Measurements from ENCODE around the gene LMO7. TPM values are rescaled to one million over a fixed set of nuclear protein-coding genes. Genes with fewer than 3 reads are reported as not detected.
A peak's percentile ranks its signal among the peaks of the same experiment; 100 is the strongest.

LMO7 gene
- total and polyA plus RNA-seq, 2 of the 13 experiments (the other 11 are each of a cell fraction or from before 2014, with no cell fraction given): 34.0 to 121 TPM

DNA sequence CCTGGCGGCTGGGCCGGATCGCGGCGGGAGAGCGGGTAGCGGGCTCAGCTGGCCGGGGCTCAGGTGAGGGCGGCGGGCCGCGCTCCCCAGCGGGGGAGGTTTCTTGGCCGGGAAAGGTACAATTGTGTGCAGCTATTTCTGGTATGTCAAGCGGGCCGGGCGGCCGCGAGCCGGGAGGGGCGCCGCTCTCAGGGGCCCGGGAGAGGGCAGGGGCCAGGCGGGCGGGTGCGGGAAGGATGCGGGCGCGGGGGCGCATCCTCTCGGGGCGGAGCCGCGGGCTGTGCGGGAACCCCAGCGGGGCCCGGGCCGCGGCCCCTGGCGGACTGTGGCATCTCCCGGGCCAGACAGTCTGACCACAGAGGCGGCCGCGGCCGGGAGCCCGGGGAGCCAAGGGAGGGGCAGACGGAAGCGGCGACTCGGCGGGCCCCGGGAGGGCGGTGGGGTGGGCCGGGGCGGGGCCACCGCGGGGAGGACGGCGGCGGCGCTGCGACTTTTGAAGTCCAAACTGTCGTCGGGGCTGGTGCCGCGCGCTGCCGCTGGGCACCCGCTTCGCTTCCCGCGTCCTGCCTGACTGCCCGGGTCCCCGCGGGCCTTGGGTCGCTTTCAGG lies at the start of gene LMO7 (continued):
- TF ChIP-seq, protein P1, sequence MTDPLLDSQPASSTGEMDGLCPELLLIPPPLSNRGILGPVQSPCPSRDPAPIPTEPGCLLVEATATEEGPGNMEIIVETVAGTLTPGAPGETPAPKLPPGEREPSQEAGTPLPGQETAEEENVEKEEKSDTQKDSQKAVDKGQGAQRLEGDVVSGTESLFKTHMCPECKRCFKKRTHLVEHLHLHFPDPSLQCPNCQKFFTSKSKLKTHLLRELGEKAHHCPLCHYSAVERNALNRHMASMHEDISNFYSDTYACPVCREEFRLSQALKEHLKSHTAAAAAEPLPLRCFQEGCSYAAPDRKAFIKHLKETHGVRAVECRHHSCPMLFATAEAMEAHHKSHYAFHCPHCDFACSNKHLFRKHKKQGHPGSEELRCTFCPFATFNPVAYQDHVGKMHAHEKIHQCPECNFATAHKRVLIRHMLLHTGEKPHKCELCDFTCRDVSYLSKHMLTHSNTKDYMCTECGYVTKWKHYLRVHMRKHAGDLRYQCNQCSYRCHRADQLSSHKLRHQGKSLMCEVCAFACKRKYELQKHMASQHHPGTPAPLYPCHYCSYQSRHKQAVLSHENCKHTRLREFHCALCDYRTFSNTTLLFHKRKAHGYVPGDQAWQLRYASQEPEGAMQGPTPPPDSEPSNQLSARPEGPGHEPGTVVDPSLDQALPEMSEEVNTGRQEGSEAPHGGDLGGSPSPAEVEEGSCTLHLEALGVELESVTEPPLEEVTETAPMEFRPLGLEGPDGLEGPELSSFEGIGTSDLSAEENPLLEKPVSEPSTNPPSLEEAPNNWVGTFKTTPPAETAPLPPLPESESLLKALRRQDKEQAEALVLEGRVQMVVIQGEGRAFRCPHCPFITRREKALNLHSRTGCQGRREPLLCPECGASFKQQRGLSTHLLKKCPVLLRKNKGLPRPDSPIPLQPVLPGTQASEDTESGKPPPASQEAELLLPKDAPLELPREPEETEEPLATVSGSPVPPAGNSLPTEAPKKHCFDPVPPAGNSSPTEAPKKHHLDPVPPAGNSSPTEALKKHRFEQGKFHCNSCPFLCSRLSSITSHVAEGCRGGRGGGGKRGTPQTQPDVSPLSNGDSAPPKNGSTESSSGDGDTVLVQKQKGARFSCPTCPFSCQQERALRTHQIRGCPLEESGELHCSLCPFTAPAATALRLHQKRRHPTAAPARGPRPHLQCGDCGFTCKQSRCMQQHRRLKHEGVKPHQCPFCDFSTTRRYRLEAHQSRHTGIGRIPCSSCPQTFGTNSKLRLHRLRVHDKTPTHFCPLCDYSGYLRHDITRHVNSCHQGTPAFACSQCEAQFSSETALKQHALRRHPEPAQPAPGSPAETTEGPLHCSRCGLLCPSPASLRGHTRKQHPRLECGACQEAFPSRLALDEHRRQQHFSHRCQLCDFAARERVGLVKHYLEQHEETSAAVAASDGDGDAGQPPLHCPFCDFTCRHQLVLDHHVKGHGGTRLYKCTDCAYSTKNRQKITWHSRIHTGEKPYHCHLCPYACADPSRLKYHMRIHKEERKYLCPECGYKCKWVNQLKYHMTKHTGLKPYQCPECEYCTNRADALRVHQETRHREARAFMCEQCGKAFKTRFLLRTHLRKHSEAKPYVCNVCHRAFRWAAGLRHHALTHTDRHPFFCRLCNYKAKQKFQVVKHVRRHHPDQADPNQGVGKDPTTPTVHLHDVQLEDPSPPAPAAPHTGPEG (CRISPR knock-in tag; IDR thresholded peaks at IDR 0.05): peak; percentile 61
- 0 out of 2 replicates have a peak, but pooled peaks have one; percentile 11 for TF ChIP-seq PAX8 (CRISPR knock-in tag; IDR thresholded peaks at IDR 0.05; ENCODE audit: borderline replicate concordance)
- TF ChIP-seq ATM (IDR thresholded peaks at IDR 0.05; ENCODE audit: borderline replicate concordance): no peak
- no peak for TF ChIP-seq PAF1 (CRISPR knock-in tag; IDR thresholded peaks at IDR 0.05)
- TF ChIP-seq KLF15 (CRISPR knock-in tag; IDR thresholded peaks at IDR 0.05; ENCODE audit: borderline replicate concordance): 0 out of 2 replicates have a peak, but pooled peaks have one; percentile 23
- no peak for TF ChIP-seq ZNF761 (CRISPR knock-in tag; conservative IDR thresholded peaks at IDR 0.05)
- peak; percentile 7; the same call in 1 of the 2 replicates for TF ChIP-seq ZNF235 (CRISPR knock-in tag; IDR thresholded peaks at IDR 0.05; ENCODE audit: borderline replicate concordance)
- TF ChIP-seq SKI (IDR thresholded peaks at IDR 0.05; ENCODE audit: partially characterized antibody): peak; percentile 35
- TF ChIP-seq, protein P2, sequence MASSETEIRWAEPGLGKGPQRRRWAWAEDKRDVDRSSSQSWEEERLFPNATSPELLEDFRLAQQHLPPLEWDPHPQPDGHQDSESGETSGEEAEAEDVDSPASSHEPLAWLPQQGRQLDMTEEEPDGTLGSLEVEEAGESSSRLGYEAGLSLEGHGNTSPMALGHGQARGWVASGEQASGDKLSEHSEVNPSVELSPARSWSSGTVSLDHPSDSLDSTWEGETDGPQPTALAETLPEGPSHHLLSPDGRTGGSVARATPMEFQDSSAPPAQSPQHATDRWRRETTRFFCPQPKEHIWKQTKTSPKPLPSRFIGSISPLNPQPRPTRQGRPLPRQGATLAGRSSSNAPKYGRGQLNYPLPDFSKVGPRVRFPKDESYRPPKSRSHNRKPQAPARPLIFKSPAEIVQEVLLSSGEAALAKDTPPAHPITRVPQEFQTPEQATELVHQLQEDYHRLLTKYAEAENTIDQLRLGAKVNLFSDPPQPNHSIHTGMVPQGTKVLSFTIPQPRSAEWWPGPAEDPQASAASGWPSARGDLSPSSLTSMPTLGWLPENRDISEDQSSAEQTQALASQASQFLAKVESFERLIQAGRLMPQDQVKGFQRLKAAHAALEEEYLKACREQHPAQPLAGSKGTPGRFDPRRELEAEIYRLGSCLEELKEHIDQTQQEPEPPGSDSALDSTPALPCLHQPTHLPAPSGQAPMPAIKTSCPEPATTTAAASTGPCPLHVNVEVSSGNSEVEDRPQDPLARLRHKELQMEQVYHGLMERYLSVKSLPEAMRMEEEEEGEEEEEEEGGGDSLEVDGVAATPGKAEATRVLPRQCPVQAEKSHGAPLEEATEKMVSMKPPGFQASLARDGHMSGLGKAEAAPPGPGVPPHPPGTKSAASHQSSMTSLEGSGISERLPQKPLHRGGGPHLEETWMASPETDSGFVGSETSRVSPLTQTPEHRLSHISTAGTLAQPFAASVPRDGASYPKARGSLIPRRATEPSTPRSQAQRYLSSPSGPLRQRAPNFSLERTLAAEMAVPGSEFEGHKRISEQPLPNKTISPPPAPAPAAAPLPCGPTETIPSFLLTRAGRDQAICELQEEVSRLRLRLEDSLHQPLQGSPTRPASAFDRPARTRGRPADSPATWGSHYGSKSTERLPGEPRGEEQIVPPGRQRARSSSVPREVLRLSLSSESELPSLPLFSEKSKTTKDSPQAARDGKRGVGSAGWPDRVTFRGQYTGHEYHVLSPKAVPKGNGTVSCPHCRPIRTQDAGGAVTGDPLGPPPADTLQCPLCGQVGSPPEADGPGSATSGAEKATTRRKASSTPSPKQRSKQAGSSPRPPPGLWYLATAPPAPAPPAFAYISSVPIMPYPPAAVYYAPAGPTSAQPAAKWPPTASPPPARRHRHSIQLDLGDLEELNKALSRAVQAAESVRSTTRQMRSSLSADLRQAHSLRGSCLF (CRISPR knock-in tag; IDR thresholded peaks at IDR 0.05; ENCODE audit: borderline replicate concordance): 0 out of 2 replicates have a peak, but pooled peaks have one; percentile 30
- TF ChIP-seq ZEB1 (IDR thresholded peaks at IDR 0.05; ENCODE audit: insufficient replicate concordance, low read depth): peak; percentile 60
- TF ChIP-seq, protein P3, sequence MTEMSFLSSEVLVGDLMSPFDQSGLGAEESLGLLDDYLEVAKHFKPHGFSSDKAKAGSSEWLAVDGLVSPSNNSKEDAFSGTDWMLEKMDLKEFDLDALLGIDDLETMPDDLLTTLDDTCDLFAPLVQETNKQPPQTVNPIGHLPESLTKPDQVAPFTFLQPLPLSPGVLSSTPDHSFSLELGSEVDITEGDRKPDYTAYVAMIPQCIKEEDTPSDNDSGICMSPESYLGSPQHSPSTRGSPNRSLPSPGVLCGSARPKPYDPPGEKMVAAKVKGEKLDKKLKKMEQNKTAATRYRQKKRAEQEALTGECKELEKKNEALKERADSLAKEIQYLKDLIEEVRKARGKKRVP (CRISPR knock-in tag; IDR thresholded peaks at IDR 0.05): no peak
- TF ChIP-seq, protein P4, sequence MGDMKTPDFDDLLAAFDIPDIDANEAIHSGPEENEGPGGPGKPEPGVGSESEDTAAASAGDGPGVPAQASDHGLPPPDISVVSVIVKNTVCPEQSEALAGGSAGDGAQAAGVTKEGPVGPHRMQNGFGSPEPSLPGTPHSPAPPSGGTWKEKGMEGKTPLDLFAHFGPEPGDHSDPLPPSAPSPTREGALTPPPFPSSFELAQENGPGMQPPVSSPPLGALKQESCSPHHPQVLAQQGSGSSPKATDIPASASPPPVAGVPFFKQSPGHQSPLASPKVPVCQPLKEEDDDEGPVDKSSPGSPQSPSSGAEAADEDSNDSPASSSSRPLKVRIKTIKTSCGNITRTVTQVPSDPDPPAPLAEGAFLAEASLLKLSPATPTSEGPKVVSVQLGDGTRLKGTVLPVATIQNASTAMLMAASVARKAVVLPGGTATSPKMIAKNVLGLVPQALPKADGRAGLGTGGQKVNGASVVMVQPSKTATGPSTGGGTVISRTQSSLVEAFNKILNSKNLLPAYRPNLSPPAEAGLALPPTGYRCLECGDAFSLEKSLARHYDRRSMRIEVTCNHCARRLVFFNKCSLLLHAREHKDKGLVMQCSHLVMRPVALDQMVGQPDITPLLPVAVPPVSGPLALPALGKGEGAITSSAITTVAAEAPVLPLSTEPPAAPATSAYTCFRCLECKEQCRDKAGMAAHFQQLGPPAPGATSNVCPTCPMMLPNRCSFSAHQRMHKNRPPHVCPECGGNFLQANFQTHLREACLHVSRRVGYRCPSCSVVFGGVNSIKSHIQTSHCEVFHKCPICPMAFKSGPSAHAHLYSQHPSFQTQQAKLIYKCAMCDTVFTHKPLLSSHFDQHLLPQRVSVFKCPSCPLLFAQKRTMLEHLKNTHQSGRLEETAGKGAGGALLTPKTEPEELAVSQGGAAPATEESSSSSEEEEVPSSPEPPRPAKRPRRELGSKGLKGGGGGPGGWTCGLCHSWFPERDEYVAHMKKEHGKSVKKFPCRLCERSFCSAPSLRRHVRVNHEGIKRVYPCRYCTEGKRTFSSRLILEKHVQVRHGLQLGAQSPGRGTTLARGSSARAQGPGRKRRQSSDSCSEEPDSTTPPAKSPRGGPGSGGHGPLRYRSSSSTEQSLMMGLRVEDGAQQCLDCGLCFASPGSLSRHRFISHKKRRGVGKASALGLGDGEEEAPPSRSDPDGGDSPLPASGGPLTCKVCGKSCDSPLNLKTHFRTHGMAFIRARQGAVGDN (CRISPR knock-in tag; IDR thresholded peaks at IDR 0.05): peak; percentile 8

Data from HepG2 (cell line).